NCI-H1048 (cell line): Measurements from ENCODE around the gene SMKR1.
"Not testable (repeated sequence)": the region's sequence is repeated elsewhere in the genome, so short reads cannot be mapped to it uniquely, and the experiment has no call there.

Experiments
- DNase-seq: peaks from one replicate; lab custom pipeline; 2025; lab: John Stamatoyannopoulos, UW

The SMKR1 gene

DNA sequence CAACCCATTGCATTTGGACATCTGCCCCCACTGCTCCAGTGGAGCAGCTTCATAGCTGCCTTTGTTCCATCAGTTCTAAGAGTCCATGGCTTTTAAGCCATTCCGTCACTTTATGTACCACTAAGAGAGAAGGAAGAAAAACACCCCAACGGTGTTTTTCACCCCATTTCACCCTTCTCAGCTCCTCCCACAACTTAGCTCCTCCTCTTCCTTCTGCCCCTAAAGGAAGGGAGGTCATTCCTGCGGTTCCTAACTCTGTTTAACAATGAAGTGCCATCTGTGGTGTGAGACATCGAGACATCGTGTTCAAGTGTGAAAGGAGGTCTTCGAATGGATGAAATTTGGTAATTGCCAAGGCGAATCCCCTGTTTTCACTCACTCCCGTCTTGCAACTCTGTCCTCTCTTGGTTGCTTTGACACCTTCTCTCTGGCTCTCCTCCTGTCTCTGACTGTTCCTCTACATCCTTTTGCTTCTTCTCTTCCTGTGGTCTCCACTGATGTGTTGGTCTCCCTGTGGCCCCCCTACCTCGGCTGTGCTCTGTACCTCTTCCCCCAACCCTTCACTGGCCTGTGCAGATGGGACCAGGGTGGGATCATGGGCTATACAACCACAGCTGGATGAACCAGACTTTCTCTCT lies 23.0 kb downstream of the SMKR1 start:
- DNase-seq: no peak

DNA sequence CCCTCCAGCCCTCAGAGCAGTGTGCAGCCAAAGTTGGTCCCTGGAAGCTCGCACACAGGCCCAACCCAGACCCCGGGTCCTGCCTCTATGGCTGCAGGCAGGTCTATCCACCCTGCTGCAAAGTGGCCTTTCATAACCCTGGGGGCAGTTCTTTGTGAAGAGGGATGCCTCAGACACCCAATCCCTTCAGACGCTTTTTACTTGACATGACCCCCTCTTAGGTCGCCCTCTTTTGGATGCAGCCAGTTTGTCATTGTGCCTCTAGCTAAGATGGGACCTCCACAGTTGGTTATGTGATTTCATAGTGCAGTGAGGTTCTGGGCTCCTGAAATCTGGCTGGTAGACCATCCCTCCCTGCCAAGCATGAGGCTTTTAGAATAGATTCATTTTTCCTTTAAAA lies 27.3 kb downstream of the SMKR1 start:
- no peak for DNase-seq

DNA sequence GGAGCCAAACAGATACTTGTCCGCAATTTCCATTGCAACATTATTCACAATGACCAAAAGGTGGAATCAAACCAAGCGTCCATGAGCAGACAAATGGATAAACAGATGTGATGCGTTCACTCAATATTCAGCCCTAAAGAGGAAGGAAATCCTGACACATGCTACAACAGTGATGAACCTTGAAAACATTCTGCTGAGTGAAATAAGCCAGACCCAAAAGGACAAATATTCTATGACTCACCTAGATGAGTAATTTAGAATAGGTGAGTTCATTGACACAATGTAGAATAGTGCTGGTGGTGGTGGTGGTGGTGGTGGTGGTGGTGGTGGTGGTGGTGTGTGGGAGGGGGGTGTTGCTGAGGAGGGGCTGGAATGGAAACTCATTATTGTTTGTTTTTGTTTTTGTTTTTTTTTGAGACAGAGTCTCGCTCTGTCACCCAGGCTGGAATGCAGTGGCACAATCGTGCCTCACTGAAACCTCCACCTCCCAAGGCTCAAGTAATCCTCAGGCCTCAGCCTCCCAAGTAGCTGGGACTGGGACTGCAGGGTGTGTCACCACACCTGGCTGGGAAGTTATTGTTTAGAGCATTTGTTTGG lies 28.6 kb downstream of the SMKR1 start:
- no peak for DNase-seq

DNA sequence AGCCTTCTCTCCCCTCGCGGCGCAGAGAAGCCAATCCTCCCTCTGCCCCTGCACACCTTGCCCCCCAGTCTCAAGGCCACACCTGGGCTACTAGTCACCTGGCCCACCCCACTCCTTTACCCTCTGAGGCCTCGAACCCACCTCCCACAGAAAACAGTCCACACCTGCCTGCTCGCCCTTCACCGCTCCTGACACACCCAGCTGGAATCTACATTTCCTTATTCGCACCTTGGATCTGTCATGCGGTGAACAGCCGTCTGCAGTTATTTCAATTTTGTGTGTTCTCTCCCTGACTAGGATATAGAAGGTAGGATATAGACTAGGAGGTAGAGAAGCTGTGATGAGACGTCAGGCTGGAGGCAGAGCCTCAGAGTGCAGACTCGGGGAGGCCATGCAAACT lies 29.4 kb downstream of the SMKR1 start:
- no peak for DNase-seq

DNA sequence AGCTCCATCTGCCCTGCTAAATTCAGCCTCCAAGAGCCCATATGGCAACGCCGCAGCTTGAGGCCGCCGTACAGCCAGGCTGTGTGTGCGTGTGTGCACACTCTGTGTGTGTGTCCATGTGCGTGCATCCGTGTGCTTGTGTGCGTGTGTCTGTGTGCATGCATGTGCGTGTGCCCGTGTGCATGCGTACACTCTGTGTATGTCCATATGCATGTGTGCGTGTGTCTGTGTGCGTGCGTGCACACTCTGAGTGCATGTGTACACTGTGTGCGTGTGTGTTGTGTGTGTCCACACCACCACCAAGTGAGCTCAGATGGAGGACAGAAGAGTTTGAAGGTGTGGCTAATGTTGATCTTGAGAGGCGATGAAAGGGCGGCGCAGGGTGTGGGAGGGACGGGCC lies 30.0 kb downstream of the SMKR1 start:
- no peak for DNase-seq

DNA sequence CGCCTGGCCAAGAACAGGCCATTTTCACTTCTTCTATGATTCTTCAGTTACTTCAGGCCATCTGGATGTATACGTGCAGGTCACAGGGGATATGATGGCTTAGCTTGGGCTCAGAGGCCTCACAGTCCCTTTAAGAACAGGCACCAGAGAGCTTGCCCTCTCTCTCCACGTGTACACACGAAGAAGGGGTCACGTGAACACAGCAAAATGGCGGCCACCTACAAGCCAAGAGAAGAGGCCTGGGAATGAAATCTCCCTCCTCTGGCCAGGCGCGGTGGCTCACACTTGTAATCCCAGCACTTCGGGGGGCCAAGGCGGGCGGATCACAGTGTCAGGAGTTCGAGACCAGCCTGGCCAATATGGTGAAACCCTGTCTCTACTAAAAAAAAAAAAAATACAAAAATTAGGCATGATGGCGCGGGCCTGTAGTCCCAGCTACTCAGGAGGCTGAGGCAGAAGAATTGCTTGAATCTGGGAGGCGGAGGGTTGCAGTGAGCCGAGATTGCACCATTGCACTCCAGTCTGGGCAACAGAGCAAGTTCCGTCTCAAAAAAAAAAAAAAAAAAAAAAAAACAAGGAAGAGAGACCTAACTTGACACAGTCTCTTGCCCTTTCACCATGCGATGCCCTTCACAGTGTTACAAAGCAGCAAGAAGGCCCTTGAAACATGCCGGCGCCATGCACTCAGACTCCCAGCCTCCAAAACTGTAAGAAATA lies 32.4 kb downstream of the SMKR1 start:
- not testable (repeated sequence) for DNase-seq

DNA sequence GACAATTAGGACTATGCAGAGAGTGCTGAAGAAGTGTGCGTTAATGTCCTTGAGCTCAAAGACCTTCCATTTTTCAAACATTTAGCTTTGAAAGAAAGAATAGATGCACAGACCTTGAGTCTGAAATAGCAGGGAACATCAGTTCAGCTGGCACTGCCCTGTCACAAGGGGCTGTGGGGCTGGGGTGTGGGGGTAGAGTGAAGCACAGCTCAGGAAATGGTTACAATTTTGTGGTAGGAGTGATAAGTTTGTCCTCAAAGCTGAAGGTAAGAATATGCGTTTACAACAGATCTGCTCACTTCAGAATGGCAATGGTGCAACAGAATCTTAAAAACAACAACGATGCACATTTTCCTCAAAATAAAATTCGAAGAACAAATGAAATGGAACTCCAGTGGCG lies 33.6 kb downstream of the SMKR1 start:
- DNase-seq: no peak

DNA sequence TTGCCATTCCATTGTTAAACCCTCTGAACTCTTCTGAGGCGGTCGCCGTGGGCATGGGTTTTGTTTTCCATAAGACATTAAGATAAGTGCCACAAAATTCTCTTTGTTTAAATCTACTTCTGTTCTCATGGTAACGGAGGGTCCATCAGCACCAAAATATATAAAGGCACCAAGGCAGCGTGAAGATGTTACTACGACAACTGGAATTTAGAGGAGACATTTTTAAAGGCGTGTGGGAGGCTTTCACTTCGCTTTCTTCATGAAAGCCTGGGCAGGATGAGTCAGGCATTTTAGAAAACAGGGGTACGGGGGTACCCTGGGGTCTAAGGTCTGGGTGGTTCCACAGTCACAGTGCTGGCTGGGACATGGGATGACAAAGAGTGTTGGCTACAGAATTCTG lies 34.0 kb downstream of the SMKR1 start:
- no peak for DNase-seq

DNA sequence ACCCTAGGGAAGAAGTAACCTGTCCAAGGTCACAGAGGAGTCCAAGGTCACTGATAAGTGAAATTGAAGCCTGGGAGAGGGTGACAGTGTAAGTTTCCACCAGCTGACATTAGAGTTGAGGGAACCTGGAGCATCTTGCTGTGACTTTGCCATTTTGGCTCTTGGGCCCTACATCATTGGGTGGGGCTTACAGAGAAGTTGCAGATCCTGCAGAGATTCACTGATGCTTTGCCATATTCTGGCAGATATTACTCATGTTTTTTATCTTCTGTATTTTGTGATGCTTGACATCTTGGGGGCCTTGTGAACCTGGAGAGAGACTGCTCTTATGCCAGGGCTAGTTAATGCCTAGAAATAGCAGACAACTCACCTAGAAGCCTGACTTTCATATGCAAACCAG lies 36.5 kb downstream of the SMKR1 start:
- DNase-seq: no peak

DNA sequence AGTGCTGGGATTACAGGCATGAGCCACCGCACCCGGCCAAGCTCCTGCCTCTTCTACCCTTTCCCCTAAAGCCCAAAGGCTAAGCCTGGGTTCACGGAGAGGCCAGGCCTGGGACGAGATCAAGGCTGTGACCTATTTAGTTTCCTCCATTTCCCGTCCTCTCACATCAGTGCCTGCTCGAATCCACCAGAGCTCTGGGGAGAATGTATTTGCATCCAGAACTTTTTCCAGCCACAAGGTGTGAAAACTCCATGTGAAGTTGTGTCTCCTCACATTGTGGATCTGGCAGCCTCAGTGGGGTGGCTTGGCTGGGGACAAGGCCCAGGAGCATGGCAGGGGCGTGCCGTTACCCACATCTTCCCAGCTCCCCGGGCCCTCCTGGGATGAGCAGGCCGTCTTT lies 38.0 kb downstream of the SMKR1 start:
- DNase-seq: no peak

DNA sequence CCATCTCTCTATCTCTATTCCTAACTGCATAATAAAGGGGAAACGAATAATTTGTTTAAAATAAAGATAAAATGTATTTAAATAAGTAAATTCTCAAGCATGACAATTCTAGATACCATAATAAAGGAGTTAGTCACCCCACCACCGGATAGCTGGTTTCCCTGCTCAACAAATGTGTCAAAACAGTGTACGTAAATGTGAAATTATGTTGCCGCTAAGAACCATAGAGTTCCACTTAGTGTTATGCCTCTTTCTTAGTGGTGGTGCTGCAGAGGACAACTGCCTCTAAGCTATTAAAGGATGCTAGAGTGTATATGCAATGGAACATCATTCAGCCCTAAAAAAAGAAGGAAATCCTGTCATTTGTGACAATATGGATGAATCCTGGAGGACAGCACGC lies 42.4 kb downstream of the SMKR1 start:
- no peak for DNase-seq

DNA sequence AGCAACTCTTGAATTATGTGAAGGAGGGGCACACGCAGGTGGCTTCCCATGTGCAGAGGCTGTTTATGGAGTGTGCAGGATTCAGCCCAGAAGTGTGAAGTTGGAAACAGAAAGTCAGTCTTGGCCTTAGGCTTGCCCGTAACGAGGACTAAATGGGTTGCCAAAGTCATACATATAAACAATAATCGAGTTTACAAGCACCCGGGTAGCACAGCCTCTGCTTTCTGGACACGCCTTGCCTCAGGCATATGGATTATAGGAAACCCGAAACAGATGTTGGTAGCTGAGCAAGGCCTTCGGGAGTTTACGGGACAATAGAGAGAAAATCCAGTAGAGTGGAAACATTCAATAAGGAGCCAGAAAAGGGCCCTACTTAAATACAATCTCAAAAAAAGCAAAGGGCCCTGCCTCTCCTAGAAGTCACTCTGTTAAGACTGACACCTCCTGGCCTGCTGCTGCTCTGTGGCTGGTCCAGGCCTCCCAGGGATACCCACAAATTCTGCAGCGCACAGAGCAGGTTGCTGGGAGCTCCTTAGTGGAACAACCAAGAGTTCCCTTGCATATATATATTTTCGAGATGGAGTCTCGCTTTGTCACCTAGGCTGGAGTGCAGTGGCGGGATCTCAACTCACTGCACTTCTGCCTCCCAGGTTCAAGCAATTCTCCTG lies 48.5 kb downstream of the SMKR1 start:
- DNase-seq: peak; percentile 11

DNA sequence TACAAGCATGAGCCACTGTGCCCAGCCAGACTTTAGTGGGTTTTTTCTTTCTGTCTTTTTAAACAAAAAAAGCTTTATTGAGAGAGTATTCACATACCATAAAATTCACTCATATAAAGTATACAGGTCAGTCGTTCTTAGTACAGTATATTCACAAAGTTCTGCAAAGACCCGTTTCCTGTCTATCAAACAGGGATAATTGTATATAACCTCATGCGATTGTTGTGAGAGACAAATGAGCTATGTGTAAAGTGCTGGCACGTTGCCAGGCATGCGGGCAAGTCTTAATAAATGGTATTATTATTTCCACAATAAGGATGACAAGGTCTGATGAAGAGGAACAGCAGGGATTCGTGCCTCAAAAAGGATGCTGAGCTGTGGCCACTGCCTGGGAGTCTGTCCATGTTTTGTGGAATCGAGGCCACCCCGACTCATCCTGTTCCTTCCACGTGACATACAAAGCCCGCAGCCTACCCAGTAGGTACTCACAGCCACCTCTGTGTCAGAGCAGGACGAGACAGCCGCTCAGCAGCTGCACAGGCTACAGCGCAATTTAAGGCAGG lies 51.6 kb downstream of the SMKR1 start:
- DNase-seq: no peak

DNA sequence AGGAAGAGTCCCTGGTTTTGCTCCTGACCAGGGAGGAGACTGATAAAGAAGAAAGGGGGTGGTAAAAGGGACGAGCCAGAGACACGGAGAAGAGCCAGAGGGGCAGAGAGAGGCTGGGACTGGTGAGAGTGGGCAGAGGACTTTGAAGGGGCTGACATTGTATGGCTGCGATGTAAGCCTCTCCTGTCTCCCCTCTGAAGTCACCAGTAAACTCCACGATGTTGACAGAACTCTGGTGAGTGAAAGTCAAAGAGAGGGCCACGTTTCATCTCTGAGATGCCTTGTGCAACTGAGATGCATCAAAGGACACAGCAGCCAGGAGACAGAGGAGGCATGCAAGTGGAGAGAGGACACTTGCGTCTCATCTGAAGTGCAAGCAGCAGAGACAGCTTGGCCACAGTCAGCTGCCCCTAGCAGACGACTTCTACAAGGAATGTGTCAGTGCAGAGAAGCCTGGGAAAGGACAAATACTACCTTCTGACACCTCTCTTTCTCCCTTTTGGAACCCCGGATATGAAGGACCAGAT lies 54.3 kb downstream of the SMKR1 start:
- no peak for DNase-seq

DNA sequence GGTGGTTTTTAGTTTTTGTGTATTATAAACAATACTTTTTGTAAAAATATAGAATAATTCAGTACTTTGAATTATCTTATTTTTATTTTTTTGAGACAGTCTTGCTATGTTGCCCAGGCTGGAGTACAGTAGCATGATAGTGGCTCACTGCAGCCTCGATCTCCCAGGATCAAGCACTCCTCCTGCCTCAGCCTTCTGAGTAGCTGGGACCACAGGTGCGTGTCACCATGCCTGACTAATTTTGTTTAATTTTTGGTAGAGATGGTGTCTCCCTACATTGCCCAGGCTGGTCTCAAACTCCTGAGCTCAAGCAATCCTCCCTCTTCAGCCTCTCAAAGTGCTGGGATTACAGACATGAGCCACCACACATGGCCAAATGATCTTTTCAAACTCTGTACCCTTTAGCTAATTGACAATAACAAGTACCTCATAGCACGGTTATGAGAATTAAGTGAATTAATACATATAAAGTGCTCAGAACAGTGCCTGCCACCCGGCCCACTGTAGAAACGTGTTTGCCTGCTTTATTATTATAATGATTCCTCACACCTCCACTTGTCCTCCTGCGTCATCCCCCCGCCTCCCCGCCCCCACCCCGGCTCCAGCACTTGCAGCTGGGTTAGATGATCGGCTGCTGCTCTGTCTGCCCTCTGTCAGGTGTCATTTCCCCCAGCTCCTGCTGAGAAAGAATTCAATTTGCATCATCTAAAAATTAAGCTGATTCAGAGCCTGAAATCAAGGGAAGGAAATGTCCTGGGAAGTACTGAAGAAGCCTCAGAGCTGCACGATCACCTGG lies 55.6 kb downstream of the SMKR1 start:
- no peak for DNase-seq

DNA sequence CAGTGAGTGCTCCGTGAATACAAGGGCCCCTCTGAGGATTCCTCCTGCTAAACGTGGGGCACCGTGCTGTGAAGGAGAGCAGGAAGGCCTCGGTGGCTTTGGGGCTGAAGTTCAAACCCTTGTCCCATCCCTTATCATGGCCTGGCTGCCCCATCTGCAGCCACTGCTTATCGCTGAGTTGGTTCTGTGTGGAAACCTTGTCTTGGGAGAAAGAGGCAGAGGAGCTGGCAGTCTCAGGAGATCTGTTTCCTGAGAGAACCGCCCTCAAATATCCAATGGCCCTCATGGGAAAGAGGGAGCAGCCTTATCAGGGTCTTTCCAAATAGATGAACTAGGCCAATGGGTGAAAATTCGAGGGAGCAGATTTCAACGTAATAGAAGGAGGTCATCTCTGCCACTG lies 57.2 kb downstream of the SMKR1 start:
- DNase-seq: no peak

DNA sequence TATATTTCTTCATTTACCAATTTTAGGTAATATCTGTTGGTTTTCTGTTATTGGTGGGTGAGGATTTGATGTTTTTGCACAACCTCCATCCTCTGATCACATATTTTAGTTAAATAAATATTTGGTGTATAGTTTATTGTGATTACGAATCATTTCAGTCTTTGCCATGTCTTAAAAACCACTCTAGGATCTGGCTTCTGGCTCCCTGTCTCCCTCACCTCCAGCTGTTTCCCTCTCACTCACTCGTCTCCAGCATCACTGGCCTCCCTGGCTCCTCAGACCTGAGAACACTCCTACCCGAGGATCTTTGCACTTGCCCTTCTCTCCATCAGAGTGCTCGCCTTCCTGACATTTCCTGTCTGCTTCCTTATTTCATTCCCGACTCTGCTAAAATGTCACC lies 58.5 kb downstream of the SMKR1 start:
- no peak for DNase-seq

DNA sequence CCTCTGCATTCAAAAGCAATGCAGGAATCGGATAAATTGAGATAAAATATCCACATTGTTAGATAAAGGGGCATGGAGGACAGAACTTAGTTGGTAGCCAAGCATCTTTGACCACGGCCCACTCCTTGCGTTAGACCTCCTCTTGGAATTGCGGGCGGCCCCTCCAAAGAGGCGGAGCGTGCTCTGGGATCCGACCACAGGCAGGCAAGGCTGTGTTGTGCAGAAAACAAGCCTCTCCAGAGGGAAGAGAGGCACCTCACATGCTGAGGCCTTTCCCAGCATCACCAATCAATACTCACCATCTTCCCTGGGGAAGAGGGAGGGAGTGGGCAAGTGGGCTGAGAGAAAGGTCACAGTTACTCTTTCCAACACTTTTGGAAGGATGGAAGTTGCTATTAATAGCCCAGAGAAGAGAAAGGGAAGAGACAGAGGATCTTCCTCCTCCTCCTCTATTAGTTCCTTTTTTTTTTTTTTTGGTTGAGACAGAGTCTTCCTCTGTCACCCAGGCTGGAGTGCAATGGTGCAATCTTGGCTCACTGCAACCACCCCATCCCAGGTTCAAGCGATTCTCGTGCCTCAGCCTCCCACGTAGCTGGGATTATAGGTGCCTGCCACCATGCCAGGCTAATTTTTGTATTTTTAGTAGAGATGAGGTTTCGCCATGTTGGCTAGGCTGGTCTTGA lies 59.5 kb downstream of the SMKR1 start:
- DNase-seq: no peak
